ENCODE data around the gene VCP.

VCP gene

DNA sequence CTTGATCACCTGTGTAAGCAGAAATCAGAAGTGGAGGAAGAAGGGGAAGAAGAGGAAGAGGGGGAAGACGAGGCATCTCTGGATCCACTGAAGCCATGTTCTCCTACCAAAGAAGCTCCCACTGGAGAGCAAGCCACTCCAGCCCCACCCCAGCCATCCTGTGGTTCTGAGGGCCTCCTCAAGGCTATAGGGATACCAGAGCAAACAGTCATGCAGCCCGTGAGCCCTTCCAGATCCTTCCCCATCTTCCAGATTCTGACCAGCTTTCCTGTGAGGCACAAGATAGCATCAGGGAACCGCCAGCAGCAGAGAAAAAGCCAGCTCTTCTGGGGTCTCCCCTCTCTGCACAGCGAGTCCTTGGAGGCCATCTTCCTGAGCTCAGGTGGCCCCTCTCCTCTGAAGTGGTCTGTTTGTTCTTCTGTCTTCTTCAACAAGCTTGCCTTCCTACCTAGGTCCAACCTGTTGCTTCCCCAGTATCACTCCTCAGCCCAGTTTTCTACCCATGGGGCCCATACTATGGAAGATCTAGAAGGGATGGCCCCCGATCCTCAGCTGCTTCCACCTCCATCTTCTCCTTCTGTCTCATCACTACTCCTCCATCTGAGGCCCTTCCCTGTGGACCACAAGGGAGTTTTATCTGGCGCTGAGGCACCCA lies 29.4 kb downstream of the VCP start:
- Histone ChIP-seq H3K9me3 (ENCODE audit: control insufficient read depth, low read length) (no peaks in the 10 kb centered on the region), H3K27me3 (ENCODE audit: control insufficient read depth, insufficient read depth, low read length, poor library complexity, severe bottlenecking) (no peaks in the 10 kb centered on the region), H3K27ac (ENCODE audit: insufficient read depth, low read depth, low read length, poor library complexity, severe bottlenecking) (no peak overlapping the region), H3K36me3 (ENCODE audit: control insufficient read depth, insufficient read depth, low read length) (no peaks in the 10 kb centered on the region), H3K4me1 (ENCODE audit: control insufficient read depth, insufficient read depth, low read length) (no peaks in the 10 kb centered on the region), H3K4me3 (ENCODE audit: insufficient read depth, low read depth, low read length) (no peak overlapping the region)
- 93 to 95% methylated on average over 6 of the region's 6 CpGs for WGBS, 2 experiments

DNA sequence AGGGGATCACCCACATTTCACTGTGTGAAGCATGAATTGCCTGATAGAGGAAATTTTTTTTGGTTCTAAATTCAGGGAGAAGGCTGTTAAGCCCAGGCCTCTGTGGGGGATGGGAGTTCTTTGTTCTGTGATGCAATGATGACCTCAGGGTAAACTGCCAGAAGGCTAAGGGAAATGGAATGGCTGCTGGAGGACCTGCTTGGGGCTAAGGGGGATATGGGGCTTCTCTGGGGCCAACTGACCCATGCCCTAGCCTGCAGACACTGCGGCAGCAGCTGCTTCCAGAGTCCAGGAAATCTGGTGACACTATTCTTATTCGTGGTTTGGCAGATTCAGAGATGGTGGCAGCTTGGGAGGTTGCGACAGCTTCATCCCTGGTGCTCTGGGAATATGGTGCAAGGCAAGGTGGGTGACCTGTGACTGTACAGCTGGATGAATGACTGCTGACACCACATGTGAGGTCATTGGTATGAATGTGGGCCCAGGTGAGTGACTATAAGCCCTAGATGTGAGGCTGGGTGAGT lies 30.3 kb downstream of the VCP start:
- Histone ChIP-seq H3K4me3 (ENCODE audit: insufficient read depth, low read depth, low read length) (no peak overlapping the region), H3K9me3 (ENCODE audit: control insufficient read depth, low read length) (no peaks in the 10 kb centered on the region), H3K27ac (ENCODE audit: insufficient read depth, low read depth, low read length, poor library complexity, severe bottlenecking) (no peak overlapping the region), H3K27me3 (ENCODE audit: control insufficient read depth, insufficient read depth, low read length, poor library complexity, severe bottlenecking) (no peaks in the 10 kb centered on the region), H3K36me3 (ENCODE audit: control insufficient read depth, insufficient read depth, low read length) (no peaks in the 10 kb centered on the region), H3K4me1 (ENCODE audit: control insufficient read depth, insufficient read depth, low read length) (no peaks in the 10 kb centered on the region)
- WGBS, 2 experiments, result 94 to 95% methylated on average over 3 of the region's 3 CpGs

DNA sequence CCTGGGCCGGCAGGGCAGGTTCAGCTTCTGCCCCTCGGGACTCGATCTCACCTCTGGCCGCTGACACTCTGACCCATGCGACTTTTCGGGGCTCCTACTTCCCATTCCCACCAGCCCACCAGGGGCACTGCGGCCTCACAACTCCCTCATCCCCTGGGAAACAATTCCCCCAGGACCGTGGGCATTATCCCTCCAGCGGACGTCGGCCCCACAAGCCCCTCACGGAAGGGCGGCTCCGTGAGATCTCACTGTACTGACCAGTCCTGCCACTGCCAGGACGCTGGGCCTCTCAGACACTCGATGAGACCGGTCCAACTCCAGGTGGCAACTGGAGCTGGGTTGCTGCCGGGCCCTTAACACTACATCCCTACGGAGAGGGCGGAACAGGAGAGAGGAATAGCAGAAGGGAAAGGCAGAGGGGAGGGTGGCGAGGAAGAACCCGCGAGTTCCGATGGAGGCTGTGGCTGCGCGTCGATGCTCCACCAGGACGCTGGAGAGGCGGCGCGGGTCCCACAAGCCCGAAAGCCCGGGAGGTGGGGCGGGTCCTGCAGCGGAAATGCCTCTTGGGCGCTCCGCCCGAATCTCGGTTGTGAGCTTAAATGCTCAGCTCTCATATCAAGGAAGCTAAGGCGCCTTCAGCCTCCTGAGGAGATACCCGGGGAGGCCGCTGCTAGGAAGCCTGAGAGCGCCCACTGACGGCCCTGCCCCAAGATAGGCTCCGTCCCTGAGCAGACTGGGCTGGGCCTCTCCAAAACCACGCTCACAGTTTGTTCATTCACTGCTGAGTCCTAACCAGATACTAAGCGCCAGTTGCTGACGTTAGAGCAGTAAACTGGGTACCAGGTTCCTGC lies 36.3 kb downstream of the VCP start:
- no peak overlapping the region for H3K4me3 ChIP-seq (ENCODE audit: insufficient read depth, low read depth, low read length)
- WGBS, 2 experiments, result 94 to 95% methylated on average over 48 of the region's 48 CpGs

DNA sequence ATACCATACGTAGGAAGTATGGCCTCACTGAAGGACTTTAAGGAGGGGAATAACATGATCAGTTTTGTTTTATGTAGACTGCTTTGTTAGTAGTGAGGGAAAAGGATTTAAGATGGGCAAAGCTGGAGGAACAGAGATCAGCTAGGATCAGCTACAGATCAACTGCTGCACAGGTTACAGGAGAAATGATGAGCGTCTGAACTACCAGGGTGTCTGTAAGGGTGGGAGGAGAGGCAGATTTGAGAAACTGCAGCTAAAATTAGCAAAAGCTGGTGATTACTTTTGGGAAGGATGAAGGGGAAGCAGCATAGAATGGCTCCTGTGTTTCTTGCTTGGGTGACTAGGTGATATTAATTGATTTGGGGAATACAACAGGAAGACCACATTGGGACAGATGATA lies 39.3 kb downstream of the VCP start:
- Histone ChIP-seq H3K4me1 (ENCODE audit: control insufficient read depth, insufficient read depth, low read length) (no peaks in the 10 kb centered on the region), H3K27me3 (ENCODE audit: control insufficient read depth, insufficient read depth, low read length, poor library complexity, severe bottlenecking) (no peaks in the 10 kb centered on the region), H3K4me3 (ENCODE audit: insufficient read depth, low read depth, low read length) (no peak overlapping the region), H3K27ac (ENCODE audit: insufficient read depth, low read depth, low read length, poor library complexity, severe bottlenecking) (no peak overlapping the region), H3K9me3 (ENCODE audit: control insufficient read depth, low read length) (peaks cover 2% of the 10 kb centered on the region), H3K36me3 (ENCODE audit: control insufficient read depth, insufficient read depth, low read length) (no peaks in the 10 kb centered on the region)
- 95% methylated on average over 2 of the region's 2 CpGs for WGBS, 2 experiments

More for the DNA sequence above, 36.3 kb downstream of the VCP start:
- H3K4me1 ChIP-seq (ENCODE audit: control insufficient read depth, insufficient read depth, low read length), result no peaks in the 10 kb centered on the region
- H3K9me3 ChIP-seq (ENCODE audit: control insufficient read depth, low read length), result no peaks in the 10 kb centered on the region
- no peaks in the 10 kb centered on the region for H3K27me3 ChIP-seq (ENCODE audit: control insufficient read depth, insufficient read depth, low read length, poor library complexity, severe bottlenecking)
- H3K27ac ChIP-seq (ENCODE audit: insufficient read depth, low read depth, low read length, poor library complexity, severe bottlenecking), result no peak overlapping the region
- no peaks in the 10 kb centered on the region for H3K36me3 ChIP-seq (ENCODE audit: control insufficient read depth, insufficient read depth, low read length)

DNA sequence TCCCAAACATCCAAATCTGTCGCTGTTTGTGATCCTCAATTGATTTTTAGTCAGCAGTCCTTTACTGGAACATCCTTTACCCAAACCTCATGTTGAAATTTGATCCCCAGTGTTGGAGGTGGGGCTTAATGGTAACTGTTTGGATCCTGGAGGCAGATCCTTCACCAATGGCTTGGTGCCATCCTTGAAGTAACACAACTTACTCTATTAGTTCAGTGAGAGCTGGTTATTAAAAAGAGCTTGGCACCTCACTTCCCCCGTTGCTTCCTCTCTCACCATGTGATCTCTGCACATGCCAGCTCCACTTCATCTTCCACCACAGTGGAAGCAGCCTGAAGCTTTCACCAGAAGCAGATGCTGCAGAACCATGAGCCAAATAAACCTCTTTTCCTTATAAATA lies 42.6 kb downstream of the VCP start:
- WGBS, 2 experiments, result 84 to 89% methylated on average over 2 of the region's 2 CpGs
- Histone ChIP-seq H3K9me3 (ENCODE audit: control insufficient read depth, low read length) (peaks cover 2% of the 10 kb centered on the region), H3K4me3 (ENCODE audit: insufficient read depth, low read depth, low read length) (no peak overlapping the region), H3K36me3 (ENCODE audit: control insufficient read depth, insufficient read depth, low read length) (no peaks in the 10 kb centered on the region), H3K27ac (ENCODE audit: insufficient read depth, low read depth, low read length, poor library complexity, severe bottlenecking) (no peak overlapping the region), H3K27me3 (ENCODE audit: control insufficient read depth, insufficient read depth, low read length, poor library complexity, severe bottlenecking) (no peaks in the 10 kb centered on the region), H3K4me1 (ENCODE audit: control insufficient read depth, insufficient read depth, low read length) (no peaks in the 10 kb centered on the region)

DNA sequence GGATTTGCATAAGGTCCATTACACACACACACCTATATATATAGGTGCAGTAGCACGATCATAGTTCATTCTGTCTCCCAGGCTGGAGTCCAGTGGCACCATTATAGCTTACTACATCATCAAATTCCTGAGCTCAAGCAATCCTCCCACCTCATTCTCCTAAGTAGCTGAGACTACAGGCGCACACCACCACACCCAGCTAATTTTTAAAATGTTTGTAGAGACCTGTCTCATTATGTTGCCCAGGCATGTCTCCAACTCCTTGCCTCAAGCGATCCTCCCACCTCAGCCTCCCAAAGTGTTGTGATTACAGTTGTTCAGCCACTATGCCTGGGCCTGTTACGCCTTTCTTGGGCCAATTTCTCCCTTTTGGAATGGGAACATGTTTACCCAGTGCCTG lies 43.2 kb downstream of the VCP start:
- peaks cover 2% of the 10 kb centered on the region for H3K9me3 ChIP-seq (ENCODE audit: control insufficient read depth, low read length)
- no peaks in the 10 kb centered on the region for H3K36me3 ChIP-seq (ENCODE audit: control insufficient read depth, insufficient read depth, low read length)
- no peak overlapping the region for H3K27ac ChIP-seq (ENCODE audit: insufficient read depth, low read depth, low read length, poor library complexity, severe bottlenecking)
- WGBS, 2 experiments, result 92% methylated on average over 3 of the region's 4 CpGs
- no peak overlapping the region for H3K4me3 ChIP-seq (ENCODE audit: insufficient read depth, low read depth, low read length)
- H3K4me1 ChIP-seq (ENCODE audit: control insufficient read depth, insufficient read depth, low read length), result no peaks in the 10 kb centered on the region
- no peaks in the 10 kb centered on the region for H3K27me3 ChIP-seq (ENCODE audit: control insufficient read depth, insufficient read depth, low read length, poor library complexity, severe bottlenecking)

DNA sequence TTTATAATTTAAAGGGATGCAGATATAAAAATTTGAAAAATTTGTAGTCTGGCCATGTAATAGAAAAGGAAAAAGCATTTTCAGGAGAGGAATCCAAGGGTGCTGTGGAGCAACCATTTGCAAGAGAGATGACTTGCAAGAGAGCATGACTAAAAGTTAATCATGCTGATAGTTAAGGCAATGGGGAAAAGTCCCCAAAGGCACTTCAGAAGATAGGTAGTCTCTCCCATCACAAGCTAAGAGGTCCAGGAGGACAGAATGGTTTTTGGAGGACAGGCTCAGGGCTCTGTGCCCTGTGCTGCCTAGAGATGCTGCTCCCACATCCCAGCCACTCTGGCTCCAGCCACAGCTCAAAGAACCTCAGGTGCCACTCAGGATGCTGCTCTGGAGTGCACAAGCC lies 44.1 kb downstream of the VCP start:
- Histone ChIP-seq H3K4me1 (ENCODE audit: control insufficient read depth, insufficient read depth, low read length) (no peaks in the 10 kb centered on the region), H3K36me3 (ENCODE audit: control insufficient read depth, insufficient read depth, low read length) (no peaks in the 10 kb centered on the region), H3K27me3 (ENCODE audit: control insufficient read depth, insufficient read depth, low read length, poor library complexity, severe bottlenecking) (no peaks in the 10 kb centered on the region), H3K4me3 (ENCODE audit: insufficient read depth, low read depth, low read length) (no peak overlapping the region), H3K9me3 (ENCODE audit: control insufficient read depth, low read length) (peaks cover 2% of the 10 kb centered on the region), H3K27ac (ENCODE audit: insufficient read depth, low read depth, low read length, poor library complexity, severe bottlenecking) (no peak overlapping the region)

DNA sequence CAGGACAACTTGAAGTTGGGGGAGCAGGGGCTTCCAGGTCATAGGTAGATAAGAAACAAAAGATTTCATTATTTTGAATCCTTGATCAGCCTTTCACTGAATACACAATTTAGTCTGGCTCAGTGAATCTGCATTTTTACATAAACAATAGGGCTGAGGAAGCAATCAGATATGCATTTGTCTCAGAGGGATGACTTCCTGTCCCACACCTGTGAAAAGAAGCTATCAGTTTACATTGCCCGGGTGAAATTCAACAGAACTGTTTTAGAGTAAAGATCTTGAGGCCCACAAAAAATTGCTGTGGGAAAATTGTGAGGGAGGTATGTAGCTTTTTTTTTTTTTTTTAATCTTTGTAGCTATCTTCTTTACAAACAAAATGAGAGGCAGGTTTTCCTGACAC lies 44.6 kb downstream of the VCP start:
- no peaks in the 10 kb centered on the region for H3K36me3 ChIP-seq (ENCODE audit: control insufficient read depth, insufficient read depth, low read length)
- H3K27ac ChIP-seq (ENCODE audit: insufficient read depth, low read depth, low read length, poor library complexity, severe bottlenecking), result no peak overlapping the region
- peaks cover 2% of the 10 kb centered on the region for H3K9me3 ChIP-seq (ENCODE audit: control insufficient read depth, low read length)
- H3K4me1 ChIP-seq (ENCODE audit: control insufficient read depth, insufficient read depth, low read length), result no peaks in the 10 kb centered on the region
- 93 to 97% methylated on average over 1 of the region's 1 CpG for WGBS, 2 experiments
- H3K4me3 ChIP-seq (ENCODE audit: insufficient read depth, low read depth, low read length), result no peak overlapping the region
- H3K27me3 ChIP-seq (ENCODE audit: control insufficient read depth, insufficient read depth, low read length, poor library complexity, severe bottlenecking), result no peaks in the 10 kb centered on the region

DNA sequence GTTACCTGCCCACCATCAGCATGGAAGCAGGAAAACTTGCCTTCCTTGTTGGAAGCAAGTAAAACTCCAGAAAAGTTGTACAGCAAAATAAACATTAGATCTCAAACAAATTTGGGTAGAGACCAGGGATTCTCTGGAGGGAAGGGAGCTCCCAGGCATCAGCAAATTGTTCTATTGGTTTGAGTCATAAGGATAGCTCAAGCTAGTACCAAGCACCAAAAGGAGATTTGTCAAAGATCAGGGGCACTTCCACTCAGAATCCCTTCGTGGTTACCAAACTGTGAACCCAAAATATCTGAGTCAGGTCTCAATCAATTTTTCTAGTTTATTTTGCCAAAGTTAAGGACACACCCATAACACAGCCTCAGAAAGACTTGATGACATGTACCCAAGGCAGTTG lies 45.1 kb downstream of the VCP start:
- Histone ChIP-seq H3K9me3 (ENCODE audit: control insufficient read depth, low read length) (peaks cover 2% of the 10 kb centered on the region), H3K27me3 (ENCODE audit: control insufficient read depth, insufficient read depth, low read length, poor library complexity, severe bottlenecking) (no peaks in the 10 kb centered on the region), H3K27ac (ENCODE audit: insufficient read depth, low read depth, low read length, poor library complexity, severe bottlenecking) (no peak overlapping the region), H3K36me3 (ENCODE audit: control insufficient read depth, insufficient read depth, low read length) (no peaks in the 10 kb centered on the region), H3K4me3 (ENCODE audit: insufficient read depth, low read depth, low read length) (no peak overlapping the region), H3K4me1 (ENCODE audit: control insufficient read depth, insufficient read depth, low read length) (no peaks in the 10 kb centered on the region)
- WGBS, 2 experiments, result 85 to 89% methylated on average over 1 of the region's 1 CpG

DNA sequence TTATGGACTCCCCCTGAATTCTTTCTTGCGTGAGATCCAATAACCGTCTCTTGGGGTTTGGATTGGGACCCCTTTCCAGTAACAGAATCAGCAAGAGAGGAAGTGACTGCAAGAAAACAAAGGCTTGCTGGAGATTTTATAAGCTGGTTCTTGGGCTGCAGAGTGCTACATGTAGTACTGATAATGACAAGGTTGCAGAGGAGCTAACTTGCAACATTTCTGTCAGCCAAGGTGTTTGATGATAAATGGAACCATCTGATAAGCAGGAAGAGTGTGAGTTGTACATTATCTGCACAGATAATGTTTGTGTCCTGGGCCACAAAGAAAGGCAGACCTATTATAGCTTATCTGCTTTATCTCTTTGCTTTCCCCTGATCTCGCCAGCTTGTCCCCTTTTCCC lies 45.8 kb downstream of the VCP start:
- no peaks in the 10 kb centered on the region for H3K36me3 ChIP-seq (ENCODE audit: control insufficient read depth, insufficient read depth, low read length)
- no peak overlapping the region for H3K27ac ChIP-seq (ENCODE audit: insufficient read depth, low read depth, low read length, poor library complexity, severe bottlenecking)
- H3K9me3 ChIP-seq (ENCODE audit: control insufficient read depth, low read length), result peaks cover 2% of the 10 kb centered on the region
- 73 to 75% methylated on average over 3 of the region's 3 CpGs for WGBS, 2 experiments
- H3K4me3 ChIP-seq (ENCODE audit: insufficient read depth, low read depth, low read length), result no peak overlapping the region
- no peaks in the 10 kb centered on the region for H3K27me3 ChIP-seq (ENCODE audit: control insufficient read depth, insufficient read depth, low read length, poor library complexity, severe bottlenecking)
- H3K4me1 ChIP-seq (ENCODE audit: control insufficient read depth, insufficient read depth, low read length), result no peaks in the 10 kb centered on the region

Data from ectodermal cell (in vitro differentiated cells).